NB4 (cell line): ENCODE results near the gene CDH22.

Experiments used
- DNase-seq: peaks from one replicate; pipeline ENCODE4 v3.0.0; 2010; ENCODE audit warnings: low read depth
- H3K4me3 ChIP-seq: one replicate; pipeline ENCODE4 v1.5.1; 2011; ENCODE audit warnings: mild to moderate bottlenecking, low read depth, low read length, moderate library complexity
- CTCF ChIP-seq: IDR thresholded peaks from one replicate; pipeline ENCODE4 v1.5.1; 2012; ENCODE audit warnings: low read depth, low read length
- MAX ChIP-seq: IDR thresholded peaks from 2 replicates; pipeline ENCODE4 v1.6.1; 2011; ENCODE audit warnings: low read depth, low read length
- MYC ChIP-seq: IDR thresholded peaks from 2 replicates; pipeline ENCODE4 v1.6.1; 2011; ENCODE audit warnings: low read depth, low read length
- POLR2A ChIP-seq: IDR thresholded peaks from 2 replicates; pipeline ENCODE4 v1.6.1; 2011; ENCODE audit warnings: mild to moderate bottlenecking; ENCODE audit not compliant: insufficient read length; ENCODE audit errors: extremely low read depth

The CDH22 gene

GRCh38 chr20:46354207-46354555, 45.9 kb upstream of the CDH22 start:
- H3K4me3 ChIP-seq, result no peak overlapping the region
- no peak for DNase-seq
- TF ChIP-seq POLR2A, result no peak
- TF ChIP-seq MYC, result no peak
- TF ChIP-seq MAX, result no peak
- TF ChIP-seq CTCF, result no peak

GRCh38 chr20:46353500-46354206, 45.4 kb upstream of the CDH22 start:
- no peak for TF ChIP-seq CTCF
- no peak for TF ChIP-seq MYC
- TF ChIP-seq MAX, result no peak
- TF ChIP-seq POLR2A, result no peak
- no peak overlapping the region for H3K4me3 ChIP-seq
- DNase-seq, result no peak

- TF ChIP-seq CTCF (no peak), POLR2A (no peak), MAX (no peak), MYC (no peak)
- no peak for DNase-seq
- no peak overlapping the region for H3K4me3 ChIP-seq
Measured at GRCh38 chr20:46352370-46352938, 44.2 kb upstream of the CDH22 start.

GRCh38 chr20:46351357-46352058, 43.2 kb upstream of the CDH22 start:
- H3K4me3 ChIP-seq, result no peak overlapping the region
- TF ChIP-seq MAX, result no peak
- no peak for TF ChIP-seq POLR2A
- no peak for TF ChIP-seq CTCF
- TF ChIP-seq MYC, result no peak
- peak; percentile 54 for DNase-seq

GRCh38 chr20:46350986-46351267, 42.6 kb upstream of the CDH22 start:
- no peak overlapping the region for H3K4me3 ChIP-seq
- TF ChIP-seq CTCF (no peak), POLR2A (no peak), MAX (no peak), MYC (no peak)
- no peak for DNase-seq
